ENCODE data around the gene CXCL12. TPM values are rescaled to one million over a fixed set of nuclear protein-coding genes. Genes with fewer than 3 reads are reported as not detected.

The CXCL12 gene
- total RNA-seq, 4 donors from 2014 or later: 6.7 to 65.2 (median 13.9) TPM

- no peaks in the 10 kb centered on the region for H3K4me1 ChIP-seq
- peaks cover 0 to 6% (median 0%) of the 10 kb centered on the region in 3 donors for H3K36me3 ChIP-seq
- no peak overlapping the region for H3K4me3 ChIP-seq
- H3K27me3 ChIP-seq: no peaks in the 10 kb centered on the region
- DNase-seq: no peak
- no peak for TF ChIP-seq POLR2A (IDR thresholded peaks at IDR 0.05)
- TF ChIP-seq CTCF (IDR thresholded peaks at IDR 0.05): no peak
- H3K27ac ChIP-seq: no peak overlapping the region
- no peaks in the 10 kb centered on the region for H3K9me3 ChIP-seq
Measured at GRCh38 chr10:44372181-44372580, 12.7 kb downstream of the CXCL12 start.

GRCh38 chr10:44370731-44371248 lies 14.1 kb downstream of the CXCL12 start:
- H3K27ac ChIP-seq: no peak overlapping the region

DNA sequence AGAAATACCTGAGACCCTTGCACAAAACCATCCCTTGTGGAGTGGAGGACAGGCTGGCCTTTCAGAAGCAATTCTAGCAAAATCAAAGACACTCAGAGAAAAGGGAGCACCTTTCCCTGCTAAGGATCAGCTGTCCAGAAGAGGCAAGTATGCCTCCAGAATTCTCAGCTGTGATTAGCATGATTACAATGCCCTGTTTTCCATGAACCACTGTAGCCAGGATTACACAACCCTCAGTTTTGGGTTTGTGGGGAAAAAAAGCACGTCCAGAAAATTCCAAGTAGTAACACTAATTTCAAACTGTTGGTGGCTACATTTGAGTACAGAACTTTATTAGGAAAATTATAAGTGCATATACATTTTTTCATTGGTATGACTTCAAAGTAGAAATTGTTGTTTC lies 15.0 kb downstream of the CXCL12 start:
- H3K4me3 ChIP-seq: no peak overlapping the region
- H3K4me1 ChIP-seq: no peaks in the 10 kb centered on the region
- peaks cover 0 to 6% (median 0%) of the 10 kb centered on the region in 3 donors for H3K36me3 ChIP-seq
- no peaks in the 10 kb centered on the region for H3K9me3 ChIP-seq
- no peak for DNase-seq
- TF ChIP-seq POLR2A (IDR thresholded peaks at IDR 0.05): no peak
- TF ChIP-seq CTCF (IDR thresholded peaks at IDR 0.05): no peak
- H3K27me3 ChIP-seq: no peaks in the 10 kb centered on the region
- H3K27ac ChIP-seq: no peak overlapping the region

More at GRCh38 chr10:44370731-44371248, 14.1 kb downstream of the CXCL12 start:
- TF ChIP-seq POLR2A (IDR thresholded peaks at IDR 0.05): no peak
- no peak for TF ChIP-seq CTCF (IDR thresholded peaks at IDR 0.05)
- Histone ChIP-seq H3K36me3 (peaks cover 0 to 6% (median 0%) of the 10 kb centered on the region in 3 donors), H3K27me3 (no peaks in the 10 kb centered on the region), H3K9me3 (no peaks in the 10 kb centered on the region), H3K4me1 (no peaks in the 10 kb centered on the region), H3K4me3 (no peak overlapping the region)
- no peak for DNase-seq

- Histone ChIP-seq H3K4me3 (no peak overlapping the region), H3K9me3 (no peaks in the 10 kb centered on the region), H3K27me3 (no peaks in the 10 kb centered on the region), H3K36me3 (peaks cover 0 to 6% (median 0%) of the 10 kb centered on the region in 3 donors), H3K27ac (no peak overlapping the region), H3K4me1 (no peaks in the 10 kb centered on the region)
- no peak for DNase-seq
- no peak for TF ChIP-seq POLR2A (IDR thresholded peaks at IDR 0.05)
- TF ChIP-seq CTCF (IDR thresholded peaks at IDR 0.05): no peak
Measured at GRCh38 chr10:44369296-44369695, 15.6 kb downstream of the CXCL12 start.

- peaks cover 0 to 6% (median 0%) of the 10 kb centered on the region in 3 donors for H3K36me3 ChIP-seq
- DNase-seq: no peak
- no peak overlapping the region for H3K4me3 ChIP-seq
- H3K27ac ChIP-seq: no peak overlapping the region
- TF ChIP-seq POLR2A (IDR thresholded peaks at IDR 0.05) (no peak), CTCF (IDR thresholded peaks at IDR 0.05) (no peak)
- no peaks in the 10 kb centered on the region for H3K9me3 ChIP-seq
- H3K27me3 ChIP-seq: no peaks in the 10 kb centered on the region
- H3K4me1 ChIP-seq: no peaks in the 10 kb centered on the region
Measured at GRCh38 chr10:44368637-44369036, 16.3 kb downstream of the CXCL12 start.
